Urinary bladder (tissue), 4 donors: ENCODE data around the gene SNCAIP. TPM values are rescaled to one million over a fixed set of nuclear protein-coding genes. Genes with fewer than 3 reads are reported as not detected.
"Not testable (repeated sequence)": the region's sequence is repeated elsewhere in the genome, so short reads cannot be mapped to it uniquely, and the experiment has no call there.

Experiments used
- DNase-seq: peaks from one replicate; pipeline ENCODE4 v3.0.0-alpha.2; 2015; ENCODE audit errors: extremely low spot score
- H3K27ac ChIP-seq: one replicate; pipeline ENCODE4 v1.5.1; 2013; ENCODE audit warnings: low read depth, mild to moderate bottlenecking, moderate library complexity
- H3K36me3 ChIP-seq: one replicate; pipeline ENCODE4 v1.6.1; 2013; ENCODE audit warnings: mild to moderate bottlenecking, moderate library complexity; ENCODE audit not compliant: insufficient read depth
- H3K4me1 ChIP-seq: one replicate; pipeline ENCODE4 v1.6.1; 2013; ENCODE audit warnings: mild to moderate bottlenecking, moderate library complexity; ENCODE audit not compliant: insufficient read depth
- H3K4me3 ChIP-seq: one replicate; pipeline ENCODE4 v1.5.1; 2013; ENCODE audit warnings: low read depth, low read length
- WGBS: extraction: QIAGEN DNeasy Blood & Tissue Kit; methylation state at CpG from one replicate; pipeline ENCODE4 v1.1.7; 2013; 5-methylcytosine and 5-hydroxymethylcytosine counted together
- polyA plus RNA-seq: library from polyadenylated mRNA; stranded (reverse); fragments of 200-250 nt; gene quantifications from one replicate; pipeline ENCODE4 v1.2.3, GENCODE V29; 2013
- total RNA-seq: library from RNA; depleted of rRNA; stranded (reverse); fragments of >200 nt; gene quantifications from one replicate; pipeline ENCODE4 v1.2.3, GENCODE V29; 2014
- donor health status: healthy with polysubstance abuse.
- donor health status: healthy.

Gene SNCAIP
- total and polyA plus RNA-seq, 2 donors: 1.6 to 22.2 TPM

- no peak overlapping the region for H3K4me3 ChIP-seq
- 84% methylated on average over 4 of the region's 4 CpGs for WGBS
- no peaks in the 10 kb centered on the region for H3K4me1 ChIP-seq
- H3K27ac ChIP-seq: no peak overlapping the region
- DNase-seq: no peak
- no peaks in the 10 kb centered on the region for H3K36me3 ChIP-seq
These were observed 11.7 kb downstream of the SNCAIP start for GRCh38 chr5:122323738-122324137.

- DNase-seq: no peak
- 57% methylated on average over 2 of the region's 2 CpGs for WGBS
- H3K4me1 ChIP-seq: no peaks in the 10 kb centered on the region
These were observed 15.1 kb downstream of the SNCAIP start for GRCh38 chr5:122327110-122327509.

GRCh38 chr5:122330881-122331280 lies 18.8 kb downstream of the SNCAIP start:
- WGBS: 98% methylated on average over 6 of the region's 6 CpGs
- Histone ChIP-seq H3K27ac (no peak overlapping the region), H3K4me3 (no peak overlapping the region), H3K36me3 (no peaks in the 10 kb centered on the region), H3K4me1 (no peaks in the 10 kb centered on the region)
- DNase-seq: no peak

More at GRCh38 chr5:122327110-122327509, 15.1 kb downstream of the SNCAIP start:
- Histone ChIP-seq H3K36me3 (no peaks in the 10 kb centered on the region), H3K27ac (no peak overlapping the region), H3K4me3 (no peak overlapping the region)

- WGBS: 59% methylated on average over 5 of the region's 5 CpGs
These were observed 20.8 kb downstream of the SNCAIP start for GRCh38 chr5:122332599-122333555.

GRCh38 chr5:122333564-122333963 lies 21.5 kb downstream of the SNCAIP start:
- no peak overlapping the region for H3K4me3 ChIP-seq
- WGBS: 84% methylated on average over 4 of the region's 4 CpGs
- DNase-seq: no peak
- no peaks in the 10 kb centered on the region for H3K36me3 ChIP-seq
- no peak overlapping the region for H3K27ac ChIP-seq
- H3K4me1 ChIP-seq: no peaks in the 10 kb centered on the region

More at GRCh38 chr5:122332599-122333555, 20.8 kb downstream of the SNCAIP start:
- H3K27ac ChIP-seq: no peak overlapping the region
- H3K4me1 ChIP-seq: no peaks in the 10 kb centered on the region
- no peaks in the 10 kb centered on the region for H3K36me3 ChIP-seq
- no peak overlapping the region for H3K4me3 ChIP-seq
- no peak for DNase-seq

- H3K4me3 ChIP-seq: no peak overlapping the region
- no peak overlapping the region for H3K27ac ChIP-seq
- no peaks in the 10 kb centered on the region for H3K4me1 ChIP-seq
- 85% methylated on average over 5 of the region's 5 CpGs for WGBS
- H3K36me3 ChIP-seq: peaks cover 2% of the 10 kb centered on the region
- DNase-seq: no peak
These were observed 27.6 kb downstream of the SNCAIP start for GRCh38 chr5:122339591-122339990.

- Histone ChIP-seq H3K27ac (no peak overlapping the region), H3K36me3 (peaks cover 2% of the 10 kb centered on the region), H3K4me3 (no peak overlapping the region), H3K4me1 (no peaks in the 10 kb centered on the region)
- 77% methylated on average over 3 of the region's 3 CpGs for WGBS
- DNase-seq: no peak
These were observed 29.1 kb downstream of the SNCAIP start for GRCh38 chr5:122341087-122341486.

GRCh38 chr5:122342256-122342655 lies 30.2 kb downstream of the SNCAIP start:
- Histone ChIP-seq H3K27ac (no peak overlapping the region), H3K4me1 (no peaks in the 10 kb centered on the region), H3K4me3 (no peak overlapping the region), H3K36me3 (peaks cover 2% of the 10 kb centered on the region)
- WGBS: 91% methylated on average over 4 of the region's 4 CpGs
- no peak for DNase-seq

- DNase-seq: no peak
- H3K27ac ChIP-seq: no peak overlapping the region
- no peaks in the 10 kb centered on the region for H3K36me3 ChIP-seq
- WGBS: 66% methylated on average over 3 of the region's 3 CpGs
- H3K4me1 ChIP-seq: no peaks in the 10 kb centered on the region
- H3K4me3 ChIP-seq: no peak overlapping the region
These were observed 35.0 kb downstream of the SNCAIP start for GRCh38 chr5:122346897-122347581.

GRCh38 chr5:122350496-122350895 lies 38.5 kb downstream of the SNCAIP start:
- no peak overlapping the region for H3K27ac ChIP-seq
- no peak for DNase-seq
- WGBS: 69% methylated on average over 3 of the region's 3 CpGs
- H3K4me3 ChIP-seq: no peak overlapping the region
- H3K36me3 ChIP-seq: no peaks in the 10 kb centered on the region
- H3K4me1 ChIP-seq: no peaks in the 10 kb centered on the region

GRCh38 chr5:122351416-122352157 lies 39.5 kb downstream of the SNCAIP start:
- WGBS: 85% methylated on average over 4 of the region's 4 CpGs
- H3K4me1 ChIP-seq: no peaks in the 10 kb centered on the region
- H3K36me3 ChIP-seq: no peaks in the 10 kb centered on the region
- DNase-seq: no peak
- H3K4me3 ChIP-seq: no peak overlapping the region
- H3K27ac ChIP-seq: no peak overlapping the region

- Histone ChIP-seq H3K4me1 (no peaks in the 10 kb centered on the region), H3K27ac (no peak overlapping the region), H3K36me3 (no peaks in the 10 kb centered on the region), H3K4me3 (no peak overlapping the region)
- DNase-seq: no peak
These were observed 40.3 kb downstream of the SNCAIP start for GRCh38 chr5:122352331-122352730.

- H3K4me3 ChIP-seq, DNase-seq, H3K27ac ChIP-seq, H3K4me1 ChIP-seq, H3K36me3 ChIP-seq: not testable (repeated sequence)
- WGBS: 96% methylated on average over 3 of the region's 3 CpGs
These were observed 41.3 kb downstream of the SNCAIP start for GRCh38 chr5:122353361-122353760.
